ENCODE data around the gene EIF2AK3.
"Not testable (repeated sequence)": the region's sequence is repeated elsewhere in the genome, so short reads cannot be mapped to it uniquely, and the experiment has no call there.

EIF2AK3 gene

GRCh38 chr2:88632569-88632968, 5.3 kb upstream of the EIF2AK3 start:
- no peak for DNase-seq

GRCh38 chr2:88628571-88628939, 1.3 kb upstream of the EIF2AK3 start:
- no peak for DNase-seq

- peak; percentile 87 for DNase-seq
Observed at GRCh38 chr2:88627856-88628570, 749 bp upstream of the EIF2AK3 start.

- peak; percentile 51 for DNase-seq
Observed at GRCh38 chr2:88626171-88627054, 851 bp downstream of the EIF2AK3 start.

- DNase-seq: no peak
Observed at GRCh38 chr2:88624477-88624876, 2.8 kb downstream of the EIF2AK3 start.

- DNase-seq: not testable (repeated sequence)
Observed at GRCh38 chr2:88623831-88624465, 3.3 kb downstream of the EIF2AK3 start.

GRCh38 chr2:88622307-88622706, 5.0 kb downstream of the EIF2AK3 start:
- DNase-seq: no peak

- DNase-seq: no peak
Observed at GRCh38 chr2:88621432-88621831, 5.8 kb downstream of the EIF2AK3 start.

GRCh38 chr2:88620015-88620414, 7.2 kb downstream of the EIF2AK3 start:
- no peak for DNase-seq

GRCh38 chr2:88615822-88616221, 11.4 kb downstream of the EIF2AK3 start:
- no peak for DNase-seq

- DNase-seq: no peak
Observed at GRCh38 chr2:88614497-88615157, 12.6 kb downstream of the EIF2AK3 start.

GRCh38 chr2:88613921-88614320, 13.3 kb downstream of the EIF2AK3 start:
- DNase-seq: no peak

- no peak for DNase-seq
Observed at GRCh38 chr2:88608184-88608583, 19.1 kb downstream of the EIF2AK3 start.

GRCh38 chr2:88607416-88607815, 19.8 kb downstream of the EIF2AK3 start:
- DNase-seq: no peak

GRCh38 chr2:88606371-88607030, 20.8 kb downstream of the EIF2AK3 start:
- no peak for DNase-seq

GRCh38 chr2:88603146-88603545, 24.1 kb downstream of the EIF2AK3 start:
- no peak for DNase-seq

- no peak for DNase-seq
Observed at GRCh38 chr2:88602022-88602421, 25.2 kb downstream of the EIF2AK3 start.

- DNase-seq: no peak
Observed at GRCh38 chr2:88601286-88601685, 26.0 kb downstream of the EIF2AK3 start.

GRCh38 chr2:88600038-88600465, 27.2 kb downstream of the EIF2AK3 start:
- peak; percentile 77 for DNase-seq

GRCh38 chr2:88599527-88599926, 27.7 kb downstream of the EIF2AK3 start:
- DNase-seq: no peak

GRCh38 chr2:88597168-88597567, 30.1 kb downstream of the EIF2AK3 start:
- DNase-seq: no peak

- no peak for DNase-seq
Observed at GRCh38 chr2:88596141-88596830, 31.0 kb downstream of the EIF2AK3 start.
